Subcutaneous adipose tissue (tissue), 4 donors: ENCODE results near the gene IP6K1. TPM values are rescaled to one million over a fixed set of nuclear protein-coding genes. Genes with fewer than 3 reads are reported as not detected.

Experiments
- CTCF ChIP-seq: fragments of 450-650 bp; IDR thresholded peaks from one replicate; pipeline ENCODE4 v1.5.1; 2016; ENCODE audit warnings: low read depth, mild to moderate bottlenecking, control low read depth, antibody characterized with exemption, moderate library complexity
- total RNA-seq, 4 donors: library from RNA; depleted of rRNA; stranded (reverse); fragments of >200 nt; gene quantifications; one replicate each; pipeline ENCODE4 v1.1.0, GENCODE V29; 2016

Gene IP6K1
- 10 to 100 TPM; 25.1 to 36.7 (median 31.6) TPM for total RNA-seq

GRCh38 chr3:49786357-49787181 lies at the start of gene IP6K1:
Gene IP6K1, minus strand, starts transcription at chr3:49786542. Its CDS starts 38,502 bp downstream, at chr3:49748040.
- no peak for TF ChIP-seq CTCF

GRCh38 chr3:49831341-49831740 lies 45.0 kb upstream of the IP6K1 start:
- no peak for TF ChIP-seq CTCF

GRCh38 chr3:49826016-49826415 lies 39.7 kb upstream of the IP6K1 start:
- TF ChIP-seq CTCF, result no peak

GRCh38 chr3:49813497-49814174 lies 27.3 kb upstream of the IP6K1 start, which contains the start of gene UBA7:
Gene UBA7, minus strand, starts transcription at chr3:49813953. Its CDS starts 166 bp downstream, at chr3:49813787.
- TF ChIP-seq CTCF, result no peak

GRCh38 chr3:49812916-49813496 lies 26.7 kb upstream of the IP6K1 start:
- TF ChIP-seq CTCF, result no peak

GRCh38 chr3:49807431-49808114 lies 21.2 kb upstream of the IP6K1 start:
- TF ChIP-seq CTCF, result no peak
